Peyer's patch (tissue), 4 donors: ENCODE results near the gene CEBPZOS.

Experiments used
- POLR2A ChIP-seq, 2 donors: fragments of 450-650 bp; IDR thresholded peaks; one replicate each; pipeline ENCODE4 v1.5.1; 2017; ENCODE audit warnings: antibody characterized with exemption in 2 of 2, mild to moderate bottlenecking in 2 of 2, moderate library complexity in 2 of 2
- TF ChIP-seq, protein P1 (sequence below), 6 experiments: fragments of 450-650 bp in 4 of 6; fragments of 200-600 bp in 2 of 6; sonication (generic) in 1 of 6; IDR thresholded peaks; one replicate each; pipeline ENCODE4 v1.5.1; 2017 to 2019; ENCODE audit warnings: antibody characterized with exemption in 6 of 6, mild to moderate bottlenecking in 3 of 6, moderate library complexity in 1 of 6

DNA sequence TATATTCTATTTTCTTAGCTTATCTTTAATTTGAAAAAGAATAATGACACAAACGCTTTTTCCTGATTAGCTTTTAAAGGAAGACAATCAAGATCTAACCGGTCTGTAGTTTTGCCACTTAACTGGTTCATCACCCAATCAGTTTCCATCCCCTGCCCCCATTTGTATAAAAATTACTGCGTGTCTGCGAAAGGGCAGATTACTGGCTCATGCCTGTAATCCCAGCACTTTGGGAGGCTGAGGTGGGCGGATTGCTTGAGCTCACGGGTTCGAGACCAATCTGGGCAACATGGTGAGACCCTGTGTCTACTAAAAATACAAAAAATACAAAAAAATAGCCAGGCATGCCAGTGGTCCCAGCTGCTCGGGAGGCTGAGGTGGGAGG is 2.4 kb downstream of the CEBPZOS start:
- TF ChIP-seq, protein P1, sequence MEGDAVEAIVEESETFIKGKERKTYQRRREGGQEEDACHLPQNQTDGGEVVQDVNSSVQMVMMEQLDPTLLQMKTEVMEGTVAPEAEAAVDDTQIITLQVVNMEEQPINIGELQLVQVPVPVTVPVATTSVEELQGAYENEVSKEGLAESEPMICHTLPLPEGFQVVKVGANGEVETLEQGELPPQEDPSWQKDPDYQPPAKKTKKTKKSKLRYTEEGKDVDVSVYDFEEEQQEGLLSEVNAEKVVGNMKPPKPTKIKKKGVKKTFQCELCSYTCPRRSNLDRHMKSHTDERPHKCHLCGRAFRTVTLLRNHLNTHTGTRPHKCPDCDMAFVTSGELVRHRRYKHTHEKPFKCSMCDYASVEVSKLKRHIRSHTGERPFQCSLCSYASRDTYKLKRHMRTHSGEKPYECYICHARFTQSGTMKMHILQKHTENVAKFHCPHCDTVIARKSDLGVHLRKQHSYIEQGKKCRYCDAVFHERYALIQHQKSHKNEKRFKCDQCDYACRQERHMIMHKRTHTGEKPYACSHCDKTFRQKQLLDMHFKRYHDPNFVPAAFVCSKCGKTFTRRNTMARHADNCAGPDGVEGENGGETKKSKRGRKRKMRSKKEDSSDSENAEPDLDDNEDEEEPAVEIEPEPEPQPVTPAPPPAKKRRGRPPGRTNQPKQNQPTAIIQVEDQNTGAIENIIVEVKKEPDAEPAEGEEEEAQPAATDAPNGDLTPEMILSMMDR (IDR thresholded peaks at IDR 0.05) = no peak
- TF ChIP-seq POLR2A (IDR thresholded peaks at IDR 0.05) = no peak
